Small intestine (tissue), 7 donors: ENCODE measurements around the gene CFAP46. TPM values are rescaled to one million over a fixed set of nuclear protein-coding genes. Genes with fewer than 3 reads are reported as not detected.
A peak's percentile ranks its signal among the peaks of the same experiment; 100 is the strongest.
"Not testable (repeated sequence)": the region's sequence is repeated elsewhere in the genome, so short reads cannot be mapped to it uniquely, and the experiment has no call there.

Experiments
- DNase-seq, 2 donors: peaks; one replicate each; pipeline versions ENCODE4 v3.0.0 to v3.0.0-alpha.2; 2013
- FAIRE-seq: peaks from 2 replicates; lab custom pipeline; 2012; peaks lifted over from hg19 to GRCh38; lab: Jason Lieb, UNC
- H3K27ac ChIP-seq, 3 donors: one replicate each; pipeline ENCODE4 v1.5.1; 2013; ENCODE audit warnings: low read length in 2 of 3, mild to moderate bottlenecking in 2 of 3, control low read depth in 1 of 3, inconsistent platforms in 1 of 3, low read depth in 1 of 3, moderate library complexity in 1 of 3
- H3K27me3 ChIP-seq, 3 donors: one replicate each; pipeline ENCODE4 v1.6.1; 2013; ENCODE audit warnings: low read length in 3 of 3, inconsistent platforms in 1 of 3; ENCODE audit not compliant: control insufficient read depth in 3 of 3, insufficient read depth in 3 of 3
- H3K36me3 ChIP-seq, 3 donors: one replicate each; pipeline ENCODE4 v1.6.1; 2013; ENCODE audit warnings: low read length in 3 of 3, inconsistent platforms in 1 of 3, low read depth in 1 of 3, mild to moderate bottlenecking in 1 of 3, moderate library complexity in 1 of 3; ENCODE audit not compliant: control insufficient read depth in 3 of 3, insufficient read depth in 2 of 3
- H3K4me1 ChIP-seq, 3 donors: one replicate each; pipeline ENCODE4 v1.6.1; 2013; ENCODE audit warnings: low read length in 2 of 3, inconsistent platforms in 1 of 3, low read depth in 1 of 3, mild to moderate bottlenecking in 1 of 3, moderate library complexity in 1 of 3; ENCODE audit not compliant: control insufficient read depth in 3 of 3, insufficient read depth in 2 of 3
- H3K4me3 ChIP-seq, 3 donors: one replicate each; pipeline ENCODE4 v1.5.1; 2013; ENCODE audit warnings: low read length in 3 of 3, control low read depth in 1 of 3, inconsistent platforms in 1 of 3, low read depth in 1 of 3, mild to moderate bottlenecking in 1 of 3, moderate library complexity in 1 of 3
- H3K9me3 ChIP-seq, 2 donors: one replicate each; pipeline ENCODE4 v1.6.1; 2013; ENCODE audit warnings: low read depth in 1 of 2, low read length in 1 of 2; ENCODE audit not compliant: control insufficient read depth in 2 of 2, insufficient read depth in 1 of 2
- WGBS, 3 donors: extraction: QIAGEN DNeasy Blood & Tissue Kit; methylation state at CpG; one replicate each; pipeline ENCODE4 v1.1.7; 2013; 5-methylcytosine and 5-hydroxymethylcytosine counted together
- polyA plus RNA-seq, 4 donors: library from polyadenylated mRNA; stranded (reverse) in 3 of 4; unstranded in 1 of 4; fragments of 200-250 nt in 3 of 4; fragments of 120-200 nt in 1 of 4; gene quantifications; one replicate each; pipeline versions ENCODE4 v1.2.1 to v1.2.3, GENCODE V29; 2013
- donor health status: healthy with polysubstance abuse.
- donor health status: control.
- donor health status: control.
- donor health status: Bipolar disorder and iron deficiency.
- donor health status: healthy.

Gene CFAP46
- polyA plus RNA-seq, 4 donors: 0.27 to 0.43 TPM; not detected in 2

DNA sequence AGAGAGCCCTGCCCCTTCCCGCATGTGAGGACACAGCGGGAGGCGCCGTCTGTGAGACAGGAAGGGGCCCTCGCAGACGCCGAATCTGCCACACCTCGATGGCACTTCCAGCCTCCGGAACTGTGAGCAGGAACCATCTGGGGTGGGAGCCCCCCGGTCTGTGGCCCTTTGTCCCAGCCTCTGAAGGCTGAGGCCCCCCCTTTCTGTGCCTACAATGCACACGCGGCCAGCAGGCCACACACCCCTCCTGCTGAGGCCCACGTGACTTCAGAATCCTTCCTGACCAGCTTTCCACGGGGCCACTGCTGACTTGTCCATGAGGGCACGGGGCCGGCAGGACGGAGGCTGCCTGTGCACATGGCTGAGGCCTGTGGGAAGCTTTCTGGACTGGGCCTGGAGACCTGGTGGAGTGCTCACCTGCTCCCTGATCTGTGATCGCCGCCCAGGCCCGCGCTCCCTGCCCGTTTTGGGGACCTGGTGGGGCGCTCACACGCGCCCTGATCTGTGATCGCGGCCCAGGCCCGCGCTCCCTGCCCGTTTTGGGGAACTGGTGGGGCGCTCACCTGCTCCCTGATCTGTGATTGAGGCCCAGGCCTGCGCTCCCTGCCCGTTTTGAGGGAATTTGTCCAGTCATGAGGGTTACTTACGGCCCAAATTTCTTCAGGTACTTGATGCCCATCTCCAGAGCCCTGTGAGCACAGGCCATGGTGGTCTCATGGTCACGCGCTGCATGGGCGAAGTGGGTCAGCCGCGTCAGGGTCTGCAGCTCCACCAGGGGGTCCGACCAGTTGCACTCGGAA lies 34.3 kb downstream of the CFAP46 start:
- Histone ChIP-seq H3K4me1 (no peaks in the 10 kb centered on the region), H3K27me3 (peaks cover 0 to 2% (median 0%) of the 10 kb centered on the region in 3 donors), H3K4me3 (no peak overlapping the region), H3K36me3 (no peaks in the 10 kb centered on the region), H3K9me3 (peaks cover 0 to 11% of the 10 kb centered on the region in 2 donors), H3K27ac (no peak overlapping the region)
- WGBS, 3 donors: 81 to 84% (median 84%) methylated on average over 40 to 41 of the region's 41 CpGs
- DNase-seq (no peak), FAIRE-seq (no peak)

- Histone ChIP-seq H3K4me1 (no peaks in the 10 kb centered on the region), H3K9me3 (peaks cover 0 to 11% of the 10 kb centered on the region in 2 donors), H3K36me3 (no peaks in the 10 kb centered on the region), H3K27ac (no peak overlapping the region), H3K4me3 (no peak overlapping the region), H3K27me3 (peaks cover 0 to 2% (median 0%) of the 10 kb centered on the region in 3 donors)
- DNase-seq: no peak
- FAIRE-seq: no peak
- 87 to 93% (median 90%) methylated on average over 19 of the region's 19 CpGs for WGBS, 3 donors
Observed at GRCh38 chr10:132906836-132907235, 35.5 kb downstream of the CFAP46 start.

GRCh38 chr10:132906106-132906505 lies 36.3 kb downstream of the CFAP46 start:
- H3K4me3 ChIP-seq: no peak overlapping the region
- peaks cover 0 to 2% (median 0%) of the 10 kb centered on the region in 3 donors for H3K27me3 ChIP-seq
- WGBS, 3 donors: 95% methylated on average over 15 of the region's 15 CpGs
- FAIRE-seq: no peak
- no peak overlapping the region for H3K27ac ChIP-seq
- peaks cover 0 to 11% of the 10 kb centered on the region in 2 donors for H3K9me3 ChIP-seq
- no peaks in the 10 kb centered on the region for H3K4me1 ChIP-seq
- no peaks in the 10 kb centered on the region for H3K36me3 ChIP-seq
- no peak for DNase-seq

DNA sequence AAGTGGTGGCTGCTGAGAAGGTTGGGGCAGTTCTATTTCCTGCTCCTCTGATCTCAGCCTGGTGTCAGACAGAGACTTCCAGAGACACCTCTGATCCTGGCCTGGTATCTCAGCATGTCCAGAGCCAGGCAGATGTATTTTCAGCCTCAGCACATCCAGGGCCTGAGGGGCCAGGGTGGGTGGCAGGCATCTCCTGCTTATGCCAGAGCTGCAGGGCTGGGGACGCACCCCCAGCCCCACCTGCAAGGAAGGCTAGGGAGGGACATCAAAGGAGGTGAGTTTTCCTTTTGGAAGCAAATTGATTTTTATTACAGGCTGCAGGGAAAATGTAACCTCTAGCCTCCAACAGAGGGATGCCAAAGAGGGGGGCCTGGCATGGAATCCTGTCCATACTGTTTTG lies 36.7 kb downstream of the CFAP46 start:
- no peak for FAIRE-seq
- H3K4me1 ChIP-seq: no peaks in the 10 kb centered on the region
- WGBS, 3 donors: 80 to 94% (median 85%) methylated on average over 1 of the region's 1 CpG
- peaks cover 0 to 11% of the 10 kb centered on the region in 2 donors for H3K9me3 ChIP-seq
- H3K36me3 ChIP-seq: no peaks in the 10 kb centered on the region
- DNase-seq: no peak
- no peak overlapping the region for H3K27ac ChIP-seq
- no peak overlapping the region for H3K4me3 ChIP-seq
- peaks cover 0 to 2% (median 0%) of the 10 kb centered on the region in 3 donors for H3K27me3 ChIP-seq

DNA sequence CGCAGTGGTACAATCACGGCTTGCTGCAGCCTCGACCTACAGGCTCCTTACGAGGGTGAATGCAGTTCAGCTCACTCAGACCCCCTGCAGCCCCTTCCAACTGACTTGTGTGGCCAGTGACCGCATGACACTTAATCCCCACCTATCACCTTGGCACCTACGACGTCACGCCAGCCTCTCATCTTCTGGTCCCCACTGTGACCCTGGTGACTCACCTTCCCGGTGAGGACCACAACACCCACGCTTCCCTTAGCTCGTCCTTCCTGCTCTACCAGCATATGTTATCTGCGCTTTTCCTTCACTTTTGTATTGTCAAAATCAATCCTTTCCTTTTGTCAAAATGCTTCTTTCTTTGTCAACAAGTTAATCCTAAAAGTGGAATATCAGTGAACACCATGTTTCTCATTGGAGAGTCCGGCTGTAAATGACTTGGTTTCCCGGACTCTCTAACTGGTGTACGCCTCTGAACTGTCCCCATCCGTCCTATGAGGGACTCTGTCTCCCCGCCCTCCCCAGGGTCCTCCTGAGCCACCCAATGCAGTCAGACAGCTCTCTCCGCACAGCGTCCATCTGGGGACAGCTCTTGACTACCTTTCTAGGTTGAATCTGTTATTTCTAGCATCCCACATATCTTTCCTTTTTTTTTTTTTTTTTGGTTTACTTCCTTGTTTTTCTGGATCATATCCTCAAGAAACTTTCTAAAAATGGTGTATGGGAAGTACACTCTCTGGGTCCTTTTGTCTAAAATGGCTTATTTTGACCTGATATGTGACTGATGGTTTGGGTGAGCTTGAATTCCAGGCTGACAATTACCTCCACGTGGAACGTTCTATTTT lies 37.3 kb downstream of the CFAP46 start:
- H3K27ac ChIP-seq: no peak overlapping the region
- no peaks in the 10 kb centered on the region for H3K4me1 ChIP-seq
- WGBS, 3 donors: 79 to 83% (median 82%) methylated on average over 21 of the region's 21 CpGs
- H3K27me3 ChIP-seq: peaks cover 0 to 2% (median 0%) of the 10 kb centered on the region in 3 donors
- DNase-seq: no peak
- peaks cover 0 to 11% of the 10 kb centered on the region in 2 donors for H3K9me3 ChIP-seq
- FAIRE-seq: no peak
- no peaks in the 10 kb centered on the region for H3K36me3 ChIP-seq
- H3K4me3 ChIP-seq: no peak overlapping the region

GRCh38 chr10:132904181-132904813 lies 38.1 kb downstream of the CFAP46 start:
- DNase-seq: peak; percentile 20 to 28
- H3K4me1 ChIP-seq: no peaks in the 10 kb centered on the region
- no peak overlapping the region for H3K27ac ChIP-seq
- FAIRE-seq: no peak
- peaks cover 0 to 11% of the 10 kb centered on the region in 2 donors for H3K9me3 ChIP-seq
- peaks cover 0 to 2% (median 0%) of the 10 kb centered on the region in 3 donors for H3K27me3 ChIP-seq
- H3K4me3 ChIP-seq: no peak overlapping the region
- no peaks in the 10 kb centered on the region for H3K36me3 ChIP-seq
- 32 to 36% (median 34%) methylated on average over 15 of the region's 15 CpGs for WGBS, 3 donors

GRCh38 chr10:132902656-132903575 lies 39.5 kb downstream of the CFAP46 start:
- H3K36me3 ChIP-seq, DNase-seq, H3K27me3 ChIP-seq, H3K27ac ChIP-seq, H3K4me1 ChIP-seq, FAIRE-seq, H3K4me3 ChIP-seq: not testable (repeated sequence)
- 86 to 87% (median 86%) methylated on average over 18 to 19 of the region's 19 CpGs for WGBS, 3 donors
- H3K9me3 ChIP-seq: peaks cover 0 to 11% of the 10 kb centered on the region in 2 donors
